Measurements from ENCODE around the gene SIPA1.

The SIPA1 gene

GRCh38 chr11:65651339-65651588 lies 13.4 kb downstream of the SIPA1 start:
- TF ChIP-seq CTCF (IDR thresholded peaks at IDR 0.05; ENCODE audit: low read depth, low read length) = no peak
- no peak overlapping the region for H3K4me3 ChIP-seq (replicated peaks in 1 of 2; ENCODE audit: low read depth in 2 of 2, low read length in 2 of 2)

GRCh38 chr11:65651589-65652510 lies 13.9 kb downstream of the SIPA1 start:
- H3K4me3 ChIP-seq (replicated peaks in 1 of 2; ENCODE audit: low read depth in 2 of 2, low read length in 2 of 2) = peak overlapping the region; percentile 41 to 54
- peak; percentile 49 to 52 for DNase-seq (ENCODE audit: low read depth in 2 of 2)
- TF ChIP-seq CTCF (IDR thresholded peaks at IDR 0.05; ENCODE audit: low read depth, low read length) = no peak

More at GRCh38 chr11:65651339-65651588, 13.4 kb downstream of the SIPA1 start:
- no peak for DNase-seq (ENCODE audit: low read depth in 2 of 2)

- peak overlapping the region; percentile 51 to 54 for H3K4me3 ChIP-seq (replicated peaks in 1 of 2; ENCODE audit: low read depth in 2 of 2, low read length in 2 of 2)
- TF ChIP-seq CTCF (IDR thresholded peaks at IDR 0.05; ENCODE audit: low read depth, low read length) = no peak
- peak; percentile 95 to 97 for DNase-seq (ENCODE audit: low read depth in 2 of 2)
Measured at GRCh38 chr11:65652511-65653228, 14.8 kb downstream of the SIPA1 start.

GRCh38 chr11:65653229-65654225 lies 15.6 kb downstream of the SIPA1 start:
- H3K4me3 ChIP-seq (replicated peaks in 1 of 2; ENCODE audit: low read depth in 2 of 2, low read length in 2 of 2) = peak overlapping the region; percentile 51 to 54
- no peak for TF ChIP-seq CTCF (IDR thresholded peaks at IDR 0.05; ENCODE audit: low read depth, low read length)
- peak in 1 of 2 donors; percentile 29 for DNase-seq (ENCODE audit: low read depth in 2 of 2)

GRCh38 chr11:65654375-65655349 lies 16.8 kb downstream of the SIPA1 start:
- TF ChIP-seq CTCF (IDR thresholded peaks at IDR 0.05; ENCODE audit: low read depth, low read length) = no peak
- H3K4me3 ChIP-seq (replicated peaks in 1 of 2; ENCODE audit: low read depth in 2 of 2, low read length in 2 of 2) = no peak overlapping the region
- DNase-seq (ENCODE audit: low read depth in 2 of 2) = no peak
